22Rv1 (cell line): ENCODE data around the gene DBI.

ENCODE experiments used
- ZFX ChIP-seq: fragments of 450-650 bp; IDR thresholded peaks from 2 replicates; pipeline ENCODE4 v1.6.1; 2017; ENCODE audit warnings: antibody characterized with exemption, borderline replicate concordance
- TF ChIP-seq, protein P1 (sequence below): fragments of 450-650 bp; IDR thresholded peaks from 2 replicates; pipeline ENCODE4 v1.5.1; 2017; ENCODE audit warnings: mild to moderate bottlenecking

DNA sequence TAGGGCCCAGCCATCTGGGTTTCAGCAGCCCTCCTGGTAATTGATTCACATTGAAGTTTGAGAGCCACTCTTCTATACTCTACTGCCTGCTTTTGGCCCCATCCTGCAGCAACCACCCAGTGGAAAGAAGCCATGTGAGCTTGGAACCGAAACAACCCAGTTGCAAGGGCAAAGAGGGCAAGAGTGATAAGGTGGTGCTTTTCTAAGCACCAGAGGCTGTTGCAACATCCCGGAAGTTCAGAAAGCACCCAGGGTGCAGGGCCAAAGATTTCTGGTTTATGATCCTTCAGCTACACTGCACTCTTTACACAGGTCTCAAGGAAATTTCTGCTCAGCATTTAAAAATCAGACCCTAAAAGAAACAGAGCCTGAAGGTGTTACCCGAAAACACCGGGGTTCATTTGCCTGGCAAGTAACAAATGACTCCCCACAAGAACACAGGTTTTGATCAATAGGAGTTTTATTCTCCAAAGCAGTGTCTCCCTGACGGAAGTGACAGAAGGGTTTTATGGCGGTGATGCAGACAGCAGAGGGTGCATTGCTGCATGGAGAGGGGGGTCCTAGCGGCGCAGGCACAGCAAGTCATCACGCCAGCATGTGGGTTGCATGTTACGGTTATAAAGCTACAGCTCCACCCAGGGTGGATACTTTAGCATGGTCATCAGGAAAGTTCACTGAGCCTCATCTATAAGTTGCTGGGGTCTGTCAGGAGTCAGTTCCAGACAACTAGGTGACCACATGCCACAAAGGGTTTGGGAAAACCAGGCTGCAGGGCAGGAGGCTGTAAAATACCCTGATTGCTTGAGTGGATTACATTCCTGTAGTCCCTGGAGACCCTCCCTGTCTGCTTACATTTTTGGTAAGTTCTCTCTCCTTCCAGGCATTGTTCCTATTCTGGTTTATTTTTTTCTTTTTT, 36.1 kb downstream of the DBI start:
- TF ChIP-seq, protein P1, sequence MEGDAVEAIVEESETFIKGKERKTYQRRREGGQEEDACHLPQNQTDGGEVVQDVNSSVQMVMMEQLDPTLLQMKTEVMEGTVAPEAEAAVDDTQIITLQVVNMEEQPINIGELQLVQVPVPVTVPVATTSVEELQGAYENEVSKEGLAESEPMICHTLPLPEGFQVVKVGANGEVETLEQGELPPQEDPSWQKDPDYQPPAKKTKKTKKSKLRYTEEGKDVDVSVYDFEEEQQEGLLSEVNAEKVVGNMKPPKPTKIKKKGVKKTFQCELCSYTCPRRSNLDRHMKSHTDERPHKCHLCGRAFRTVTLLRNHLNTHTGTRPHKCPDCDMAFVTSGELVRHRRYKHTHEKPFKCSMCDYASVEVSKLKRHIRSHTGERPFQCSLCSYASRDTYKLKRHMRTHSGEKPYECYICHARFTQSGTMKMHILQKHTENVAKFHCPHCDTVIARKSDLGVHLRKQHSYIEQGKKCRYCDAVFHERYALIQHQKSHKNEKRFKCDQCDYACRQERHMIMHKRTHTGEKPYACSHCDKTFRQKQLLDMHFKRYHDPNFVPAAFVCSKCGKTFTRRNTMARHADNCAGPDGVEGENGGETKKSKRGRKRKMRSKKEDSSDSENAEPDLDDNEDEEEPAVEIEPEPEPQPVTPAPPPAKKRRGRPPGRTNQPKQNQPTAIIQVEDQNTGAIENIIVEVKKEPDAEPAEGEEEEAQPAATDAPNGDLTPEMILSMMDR: no peak
- TF ChIP-seq ZFX: no peak
